WI38 (cell line): ENCODE measurements around the gene KRT78.

ENCODE experiments used
- H3K4me3 ChIP-seq: 2 replicates; pipeline ENCODE4 v1.5.1; 2011; ENCODE audit warnings: low read depth, mild to moderate bottlenecking, control low read depth, low read length
- TF ChIP-seq, protein P1 (sequence below): IDR thresholded peaks from 2 replicates; pipeline ENCODE4 v1.5.1; 2012; ENCODE audit warnings: low read depth, mild to moderate bottlenecking, control low read depth, low read length

Gene KRT78

DNA sequence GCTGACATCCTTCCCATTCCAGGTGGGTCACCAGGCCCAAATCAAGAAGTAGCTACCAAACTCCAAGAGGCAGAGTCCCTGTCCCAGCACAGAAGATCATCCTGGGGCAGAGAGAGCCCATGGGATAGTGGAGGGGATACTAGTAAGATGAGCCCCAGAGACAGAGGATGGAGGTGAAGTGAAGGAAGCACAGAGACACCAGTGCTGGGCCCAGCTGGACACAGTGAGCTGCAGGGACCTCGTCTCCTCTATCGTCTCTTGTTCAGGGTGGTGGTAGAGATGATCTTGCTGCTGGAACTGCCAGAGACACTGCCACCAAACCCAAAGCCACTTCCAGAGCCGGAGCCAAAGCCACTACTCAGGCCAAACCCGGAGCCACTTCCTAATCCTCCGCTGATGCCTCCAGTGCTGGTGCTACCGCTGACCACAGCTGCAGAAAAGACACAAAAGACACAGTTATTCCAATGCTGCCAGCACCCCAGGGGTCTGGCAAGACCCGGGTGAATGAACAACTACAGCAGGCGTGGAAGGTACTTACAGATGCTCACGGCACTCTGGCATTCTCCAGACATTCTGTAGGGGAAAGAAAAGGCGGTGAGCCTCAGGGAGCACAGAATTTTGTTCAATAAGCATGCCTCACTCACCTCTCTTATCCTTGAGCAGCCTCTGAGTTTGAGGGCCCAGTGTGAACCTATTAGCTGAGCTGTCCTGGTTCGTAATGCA is 41.8 kb downstream of the KRT78 start:
- TF ChIP-seq, protein P1, sequence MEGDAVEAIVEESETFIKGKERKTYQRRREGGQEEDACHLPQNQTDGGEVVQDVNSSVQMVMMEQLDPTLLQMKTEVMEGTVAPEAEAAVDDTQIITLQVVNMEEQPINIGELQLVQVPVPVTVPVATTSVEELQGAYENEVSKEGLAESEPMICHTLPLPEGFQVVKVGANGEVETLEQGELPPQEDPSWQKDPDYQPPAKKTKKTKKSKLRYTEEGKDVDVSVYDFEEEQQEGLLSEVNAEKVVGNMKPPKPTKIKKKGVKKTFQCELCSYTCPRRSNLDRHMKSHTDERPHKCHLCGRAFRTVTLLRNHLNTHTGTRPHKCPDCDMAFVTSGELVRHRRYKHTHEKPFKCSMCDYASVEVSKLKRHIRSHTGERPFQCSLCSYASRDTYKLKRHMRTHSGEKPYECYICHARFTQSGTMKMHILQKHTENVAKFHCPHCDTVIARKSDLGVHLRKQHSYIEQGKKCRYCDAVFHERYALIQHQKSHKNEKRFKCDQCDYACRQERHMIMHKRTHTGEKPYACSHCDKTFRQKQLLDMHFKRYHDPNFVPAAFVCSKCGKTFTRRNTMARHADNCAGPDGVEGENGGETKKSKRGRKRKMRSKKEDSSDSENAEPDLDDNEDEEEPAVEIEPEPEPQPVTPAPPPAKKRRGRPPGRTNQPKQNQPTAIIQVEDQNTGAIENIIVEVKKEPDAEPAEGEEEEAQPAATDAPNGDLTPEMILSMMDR = no peak
- no peak overlapping the region for H3K4me3 ChIP-seq

DNA sequence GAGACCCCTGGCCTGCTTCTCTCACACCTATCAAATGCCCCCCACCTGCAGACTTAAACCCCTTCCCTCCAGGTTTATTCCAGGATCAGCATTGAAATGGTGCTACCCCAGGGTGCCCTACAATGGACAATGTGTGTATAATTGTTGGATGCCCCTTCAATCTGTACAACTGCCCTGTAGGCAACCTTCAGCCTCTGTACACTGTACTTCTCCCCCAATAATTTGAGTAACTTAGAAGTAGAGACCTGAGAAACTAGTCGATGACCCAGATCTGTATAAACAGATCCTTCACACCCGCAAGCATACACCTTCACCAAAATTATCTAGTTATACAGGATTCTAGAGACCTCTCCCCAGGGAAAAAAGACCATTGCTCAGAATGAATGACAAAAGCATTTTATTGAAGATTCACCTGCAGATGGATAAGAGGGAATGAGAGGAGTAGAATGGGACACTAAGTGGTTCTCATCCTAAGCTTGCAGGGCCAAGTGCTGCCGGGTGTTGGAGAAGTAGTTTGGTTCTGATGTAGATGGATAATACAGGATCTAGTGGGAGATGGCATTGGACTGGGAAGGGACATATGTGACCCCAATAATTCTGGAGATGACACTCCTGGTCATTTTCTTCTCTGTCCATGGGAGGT is 42.5 kb downstream of the KRT78 start:
- H3K4me3 ChIP-seq = no peak overlapping the region
- TF ChIP-seq, protein P1 = no peak

DNA sequence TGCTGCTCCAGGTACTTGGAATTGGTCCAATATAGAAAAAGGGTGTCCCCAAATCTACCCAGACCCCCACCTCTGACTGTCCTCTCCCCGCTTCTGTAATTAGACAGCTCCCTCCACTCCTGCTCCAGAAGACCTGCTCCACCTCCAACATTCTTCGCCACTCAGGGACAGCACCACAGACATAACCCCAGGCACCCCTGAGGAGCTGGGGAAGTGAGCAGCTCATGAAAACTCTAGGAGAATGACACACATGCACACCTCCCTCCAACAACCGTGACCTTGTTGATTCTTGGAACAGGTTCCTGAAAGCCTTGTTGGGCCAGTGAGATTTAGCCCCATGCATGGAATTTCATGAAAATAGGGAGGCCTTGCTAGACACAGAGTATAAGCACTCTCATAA is 43.1 kb downstream of the KRT78 start:
- H3K4me3 ChIP-seq = no peak overlapping the region
- TF ChIP-seq, protein P1 = no peak

DNA sequence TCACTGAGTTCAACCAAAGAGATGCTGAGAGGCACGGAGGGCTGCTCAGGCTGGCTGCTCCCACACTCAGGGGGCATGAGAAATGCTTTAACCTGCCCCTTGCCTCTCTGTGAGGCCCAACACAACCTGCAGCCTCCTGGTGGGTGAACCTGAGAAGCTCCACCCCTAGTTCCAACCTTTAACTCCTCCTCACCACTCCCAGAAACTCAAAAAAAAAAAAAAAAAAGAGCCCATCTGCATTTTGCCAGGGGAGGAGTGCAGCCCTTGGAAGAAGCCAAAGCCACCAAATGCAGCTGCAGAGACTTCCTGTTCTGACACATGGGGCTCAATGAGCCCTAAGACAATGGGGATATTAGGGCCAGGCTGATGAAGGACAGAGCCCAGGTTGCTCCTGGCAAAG is 43.8 kb downstream of the KRT78 start:
- H3K4me3 ChIP-seq = no peak overlapping the region
- TF ChIP-seq, protein P1 = no peak

DNA sequence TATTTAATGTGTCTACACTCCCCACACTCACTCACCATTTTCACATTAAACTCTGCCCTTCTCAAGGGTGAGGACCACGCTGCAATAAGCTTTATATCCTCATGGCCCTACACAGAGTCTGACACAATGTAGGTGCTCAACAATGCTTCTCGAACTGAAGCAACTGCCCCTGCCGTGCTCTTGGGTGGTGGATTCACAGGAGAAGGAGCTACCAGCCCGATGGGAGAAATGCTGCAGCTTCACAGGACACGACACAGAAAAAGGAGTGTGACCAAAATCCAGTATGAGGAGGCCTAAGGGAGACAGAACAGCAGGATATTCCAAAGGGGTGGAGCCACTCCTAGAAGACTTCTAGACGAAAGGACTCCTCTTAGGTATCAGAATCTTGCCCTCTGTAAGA is 46.4 kb downstream of the KRT78 start:
- H3K4me3 ChIP-seq = no peak overlapping the region
- TF ChIP-seq, protein P1 = no peak

DNA sequence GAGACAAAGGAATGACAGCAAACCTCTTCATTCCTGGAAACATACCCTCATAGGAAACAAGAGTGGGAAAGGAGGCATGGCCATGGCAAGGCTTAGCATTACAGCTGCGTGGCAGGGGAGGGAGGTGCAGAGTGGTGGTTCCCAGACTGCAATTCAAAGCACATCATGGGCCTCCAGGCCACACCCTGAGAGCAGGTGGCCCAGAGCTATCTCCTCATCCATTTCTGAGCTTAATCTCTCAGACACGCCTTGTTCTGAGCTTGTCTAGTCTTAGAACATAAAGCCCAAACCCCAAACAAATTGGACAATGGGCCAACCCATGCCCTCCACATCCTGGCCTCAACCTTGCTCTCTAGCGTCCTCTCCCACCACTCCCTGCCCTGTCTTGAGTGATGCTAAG is 47.0 kb downstream of the KRT78 start:
- no peak overlapping the region for H3K4me3 ChIP-seq
- TF ChIP-seq, protein P1 = no peak

DNA sequence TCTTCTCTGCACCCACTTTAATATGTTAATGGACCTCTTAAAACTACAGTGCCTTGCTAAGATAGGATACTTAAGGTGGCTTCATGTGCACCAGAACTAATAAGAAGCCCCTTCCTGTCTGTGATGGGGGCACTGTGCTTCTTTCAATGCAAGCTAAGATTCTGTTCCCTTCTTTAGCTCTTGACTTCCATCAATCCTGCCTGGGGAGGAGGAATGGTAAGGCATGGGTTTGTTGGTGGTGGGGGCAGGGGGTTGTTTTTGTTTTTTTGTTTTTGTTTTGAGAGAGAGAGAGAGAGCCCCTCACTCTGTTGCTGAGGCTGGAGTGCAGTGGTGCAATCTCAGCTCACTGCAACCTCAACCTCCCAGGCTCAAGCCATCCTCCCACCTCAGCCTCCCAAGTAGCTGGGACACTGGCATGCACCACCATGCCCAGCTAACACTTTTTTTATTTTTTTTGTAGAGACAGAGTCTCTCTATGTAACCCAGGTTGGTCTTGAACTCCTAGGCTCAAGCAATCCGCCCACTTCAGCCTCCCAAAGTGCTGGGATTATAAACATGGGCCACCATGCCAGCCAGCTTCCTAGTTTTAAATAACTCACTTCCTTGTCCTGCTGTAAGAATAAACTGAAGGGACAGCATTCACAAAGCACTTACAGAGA is 48.4 kb downstream of the KRT78 start:
- TF ChIP-seq, protein P1 = no peak
- H3K4me3 ChIP-seq = no peak overlapping the region
